GM21619 (cell line): Measurements from ENCODE around the gene ZC3H12C.
A peak's percentile ranks its signal among the peaks of the same experiment; 100 is the strongest.

ENCODE experiments used
- ATAC-seq: cut with Tn5 transposase; IDR thresholded peaks from one replicate; pipeline ENCODE4 v1.9.1; 2021; ENCODE audit not compliant: unreplicated experiment

Gene ZC3H12C

DNA sequence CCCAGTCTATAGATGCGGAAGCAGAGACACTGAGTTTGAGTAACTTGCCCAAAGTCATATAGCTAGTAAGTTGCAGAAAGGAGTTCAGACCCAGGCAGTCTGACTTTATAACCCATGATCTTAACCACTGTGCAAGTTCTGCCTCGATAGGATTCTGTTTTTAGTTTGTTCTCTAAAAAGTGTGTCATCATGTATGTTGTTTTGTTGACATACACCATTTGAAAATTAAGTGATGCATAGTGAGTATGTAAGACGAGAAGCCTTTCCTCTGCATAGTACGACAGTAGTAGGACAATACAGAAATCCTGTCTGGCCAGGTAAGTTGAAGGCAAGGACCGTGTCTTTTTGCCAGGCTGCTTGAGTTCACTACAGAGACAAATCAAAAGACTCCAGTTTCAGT, 3.3 kb downstream of the ZC3H12C start:
- no peak for ATAC-seq

DNA sequence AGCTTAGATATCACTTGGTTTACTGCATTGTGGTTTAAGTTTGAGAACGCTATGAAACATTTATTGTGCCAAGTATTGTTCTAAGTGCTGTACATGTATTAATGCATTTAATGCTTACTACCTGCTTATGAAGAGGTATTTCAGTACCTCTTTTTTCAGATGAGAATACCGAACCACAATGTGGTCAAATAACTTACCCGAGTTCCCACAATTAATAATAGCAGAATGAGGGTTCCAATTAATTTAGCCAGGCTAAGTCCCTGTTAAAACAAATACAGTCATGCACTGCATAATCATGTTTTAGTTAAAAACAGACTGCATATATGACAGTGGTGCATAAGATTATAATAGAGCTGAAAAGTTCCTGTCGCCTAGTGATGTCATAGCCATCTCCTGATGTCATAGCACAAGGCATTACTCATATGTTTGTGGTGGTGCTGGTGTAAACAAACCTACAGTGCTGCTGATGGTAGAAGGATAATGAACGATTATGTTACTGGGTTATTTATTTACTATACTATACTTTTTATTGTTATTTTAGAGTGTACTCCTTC, 4.3 kb downstream of the ZC3H12C start:
- no peak for ATAC-seq

DNA sequence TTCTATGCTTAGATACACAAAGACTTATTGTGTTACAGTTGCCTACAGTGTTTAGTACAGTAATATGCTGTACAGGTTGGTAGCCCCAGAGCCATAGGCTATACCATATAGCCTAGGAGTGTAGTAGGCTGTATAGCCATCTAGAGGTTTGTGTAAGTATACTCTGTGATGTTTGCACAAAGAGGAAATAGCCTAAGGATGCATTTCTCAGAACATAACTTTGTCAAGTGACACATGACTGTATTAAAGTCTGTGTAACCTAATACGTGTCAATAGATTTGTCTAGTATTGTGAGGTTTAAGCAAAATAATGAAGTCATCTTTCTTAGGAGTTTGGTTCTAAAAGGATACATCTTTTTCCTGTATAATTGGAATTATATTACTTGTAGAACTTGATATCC, 5.5 kb downstream of the ZC3H12C start:
- ATAC-seq = peak; percentile 62

DNA sequence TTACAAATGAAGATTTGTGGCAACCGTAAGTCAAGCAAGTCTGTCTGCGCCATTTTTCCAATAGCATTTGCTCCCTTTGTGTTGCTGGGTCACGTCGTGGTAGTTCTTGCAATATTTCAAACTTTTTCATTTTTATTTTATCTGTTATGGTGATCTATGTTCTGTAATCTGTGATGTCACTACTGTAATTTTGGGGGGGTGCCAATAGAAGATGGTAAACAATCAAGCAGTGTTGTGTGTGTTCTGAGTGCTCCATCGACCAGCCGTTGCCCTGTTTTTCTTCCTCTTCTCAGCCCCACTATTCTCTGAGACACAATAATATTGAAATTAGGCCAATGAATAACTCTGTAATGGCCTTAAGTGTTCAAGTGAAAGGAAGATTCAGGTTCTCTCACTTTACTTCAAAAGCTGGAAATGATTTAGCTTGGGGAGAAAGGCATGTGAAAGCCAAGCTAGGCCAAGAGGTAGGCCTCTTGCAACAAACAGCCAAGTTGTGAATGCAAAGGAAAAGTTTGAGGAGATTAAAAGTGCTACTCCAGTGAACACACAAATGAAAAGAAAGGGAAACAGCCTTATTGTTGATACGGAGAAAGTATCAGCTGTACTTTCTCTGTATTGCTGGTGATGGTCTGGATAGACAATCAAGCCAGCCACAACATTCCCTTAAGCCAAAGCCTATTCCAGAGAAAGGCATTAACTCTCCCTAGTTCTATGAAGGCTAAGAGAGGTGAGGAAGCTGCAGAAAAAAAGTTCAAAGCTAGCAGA, 7.5 kb downstream of the ZC3H12C start:
- no peak for ATAC-seq

DNA sequence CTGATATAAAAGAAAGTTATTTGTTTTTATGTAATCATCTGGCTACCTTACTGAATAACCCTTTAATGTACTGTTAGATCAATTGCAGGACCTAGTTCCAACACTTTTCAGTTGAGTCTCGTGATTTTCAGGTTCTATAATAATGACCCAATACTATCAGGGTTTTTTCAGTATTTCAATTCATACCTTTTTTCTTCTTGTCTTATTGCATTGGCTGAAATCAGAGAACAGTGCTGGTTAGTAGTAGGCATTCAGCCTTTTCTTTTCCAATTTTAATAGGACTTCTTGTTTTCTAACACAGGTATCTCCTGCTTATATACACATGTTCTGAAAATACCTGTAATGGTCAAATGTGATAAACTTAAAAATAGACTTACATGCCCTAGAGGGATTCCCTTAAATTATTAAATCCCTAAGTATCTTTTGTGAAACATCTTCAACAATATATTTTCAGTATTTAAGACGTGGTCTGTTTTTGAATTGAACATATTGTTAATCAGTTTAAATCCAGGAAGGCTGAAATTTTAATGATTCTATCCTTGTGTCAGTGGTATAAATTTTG, 13.6 kb downstream of the ZC3H12C start:
- no peak for ATAC-seq

DNA sequence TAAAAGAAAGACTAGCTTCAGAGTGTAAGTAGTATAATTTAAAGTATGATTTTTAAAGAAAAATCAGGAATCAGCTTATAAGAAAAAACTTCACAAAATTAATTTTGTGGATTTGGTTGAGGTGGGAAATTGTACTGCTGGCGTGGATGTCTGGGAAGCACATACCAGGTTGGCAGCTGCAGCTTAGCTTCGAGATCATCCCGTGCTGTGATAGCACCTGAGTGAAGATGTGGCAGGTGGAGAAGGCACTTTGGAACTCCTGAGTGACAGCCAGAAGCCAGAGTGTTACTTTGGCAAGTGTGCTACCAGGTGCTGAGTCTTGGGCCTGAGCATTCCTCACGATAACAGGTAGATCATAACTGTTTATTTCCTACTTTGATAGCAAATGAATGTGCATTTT, 17.7 kb downstream of the ZC3H12C start:
- ATAC-seq = no peak

DNA sequence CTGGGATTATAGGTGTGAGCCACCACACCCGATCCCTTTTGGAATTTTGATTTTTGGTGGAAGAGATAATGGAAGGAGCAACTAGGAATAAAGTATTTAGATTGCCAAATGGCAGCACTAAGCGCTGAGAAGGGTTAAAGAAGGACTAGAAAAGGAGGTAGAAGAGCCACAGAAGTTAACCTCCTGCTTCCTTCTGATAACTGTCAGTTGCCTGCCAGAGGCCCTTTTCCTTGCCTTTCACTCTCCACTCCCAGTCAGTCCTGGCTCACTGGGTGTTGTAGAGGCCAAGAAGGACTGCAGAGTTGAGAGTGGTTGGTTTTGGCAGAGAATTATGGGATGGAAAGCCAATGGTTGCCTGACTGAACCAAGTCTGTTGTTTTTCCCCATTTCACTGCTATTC, 19.3 kb downstream of the ZC3H12C start:
- no peak for ATAC-seq

DNA sequence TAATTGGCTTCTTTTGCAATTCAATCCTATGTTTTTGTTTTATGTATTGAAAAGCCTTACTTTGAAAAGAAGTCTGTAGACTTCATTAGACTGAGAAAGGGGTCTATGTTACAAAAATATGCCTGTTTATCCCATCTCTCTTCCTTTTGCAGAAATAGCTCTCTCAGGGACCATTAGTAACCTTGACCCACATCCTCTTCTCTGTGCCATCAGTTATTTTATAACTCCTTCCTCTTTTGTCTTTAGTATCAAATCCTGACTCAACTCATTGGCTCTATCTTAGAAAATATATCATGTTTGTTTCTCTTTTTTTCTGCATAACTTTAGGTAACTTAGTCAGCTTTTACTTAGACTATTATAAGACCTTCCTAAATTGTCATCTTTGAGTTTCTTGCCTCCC, 20.3 kb downstream of the ZC3H12C start:
- ATAC-seq = no peak

DNA sequence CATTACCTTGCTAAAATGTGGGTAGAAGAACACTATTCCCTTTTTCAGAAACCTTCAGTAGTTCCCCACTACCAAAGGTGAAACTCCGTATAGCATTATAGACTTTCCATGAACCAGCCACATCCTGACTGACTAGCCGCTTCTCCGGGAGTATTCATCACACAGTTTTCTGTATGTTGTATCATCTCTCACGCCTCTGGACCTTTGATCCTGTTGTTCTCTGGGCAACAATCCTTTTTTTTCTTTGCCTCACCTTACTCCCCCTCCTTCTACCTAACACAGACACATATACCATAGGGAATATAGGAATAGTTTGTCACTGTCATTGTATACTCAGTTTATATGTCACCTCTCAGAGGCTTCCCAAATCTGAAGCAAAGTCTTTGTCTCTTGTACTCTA, 20.8 kb downstream of the ZC3H12C start:
- no peak for ATAC-seq

DNA sequence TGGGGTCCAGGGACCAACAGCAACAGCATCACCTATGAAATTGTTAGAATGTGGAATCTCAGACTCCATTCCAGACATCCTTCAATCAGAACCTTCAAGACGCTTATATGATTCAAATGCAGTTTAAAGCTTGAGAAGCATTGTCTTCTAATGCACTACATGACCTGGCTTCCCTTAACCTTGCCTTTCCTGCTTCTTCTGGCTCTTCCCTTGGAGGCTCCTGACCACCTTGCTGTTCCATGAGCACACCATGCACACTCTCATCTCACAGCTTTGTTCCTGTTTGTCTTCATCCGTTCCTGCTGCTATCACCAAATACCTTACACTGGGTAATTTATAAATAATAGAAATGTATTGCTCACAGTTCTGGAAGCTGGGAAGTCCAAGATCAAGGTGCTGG, 26.1 kb downstream of the ZC3H12C start:
- no peak for ATAC-seq

DNA sequence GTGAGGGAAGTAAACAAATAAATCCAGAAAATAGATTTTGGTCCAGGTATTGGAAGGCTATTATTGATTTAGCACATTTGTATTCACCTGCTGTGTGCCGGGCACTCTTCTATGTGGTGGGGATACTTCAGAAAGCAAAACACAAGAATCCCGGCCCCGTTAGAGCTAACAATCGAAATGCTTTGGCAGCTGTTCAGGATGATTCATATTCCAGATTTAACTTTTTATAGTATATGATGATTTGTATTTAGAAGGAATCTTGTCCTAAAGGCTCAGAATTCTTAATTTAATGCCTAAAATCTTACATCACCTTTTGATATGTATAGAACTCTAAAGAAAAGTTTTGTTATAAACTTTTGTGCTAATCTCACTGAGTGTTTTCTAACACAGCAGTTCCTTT, 28.0 kb downstream of the ZC3H12C start:
- no peak for ATAC-seq

DNA sequence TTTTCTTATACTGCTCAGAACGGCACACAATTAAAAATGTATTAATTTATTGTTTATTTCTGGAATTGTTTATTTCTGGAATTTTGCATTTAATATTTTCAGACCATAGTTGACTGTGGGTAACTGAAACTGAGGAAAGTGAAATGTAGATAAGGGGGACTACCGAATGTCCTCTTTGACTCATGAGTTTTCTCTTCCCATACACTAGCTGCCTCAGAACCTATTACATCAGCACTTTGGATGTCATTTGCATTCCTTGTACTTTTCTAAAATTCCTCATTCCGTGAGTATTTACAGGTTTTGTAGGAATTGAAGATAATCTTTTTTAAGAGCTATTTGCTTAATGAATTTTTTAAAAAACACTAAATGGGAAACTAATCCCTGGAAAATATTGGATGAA, 29.8 kb downstream of the ZC3H12C start:
- peak; percentile 54 for ATAC-seq

DNA sequence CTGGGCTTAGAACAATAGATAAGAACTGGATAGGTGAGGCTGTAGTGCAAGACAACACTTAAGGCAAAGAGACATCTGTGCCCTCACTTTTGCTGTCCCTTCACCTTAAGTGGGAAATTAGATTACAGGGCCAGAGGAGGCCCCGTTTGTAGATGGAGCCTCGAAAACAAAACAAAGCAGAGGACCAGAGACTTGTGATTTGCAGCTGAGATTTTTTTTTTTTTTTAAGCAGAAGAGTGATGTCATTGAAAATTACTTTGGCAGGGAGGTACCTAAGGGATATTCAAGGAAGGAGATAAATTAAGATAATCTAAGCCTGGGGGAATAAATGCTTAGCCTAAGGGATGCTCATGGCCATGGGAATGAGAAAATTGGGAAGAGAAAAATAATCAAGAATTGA, 31.4 kb downstream of the ZC3H12C start:
- ATAC-seq = no peak

DNA sequence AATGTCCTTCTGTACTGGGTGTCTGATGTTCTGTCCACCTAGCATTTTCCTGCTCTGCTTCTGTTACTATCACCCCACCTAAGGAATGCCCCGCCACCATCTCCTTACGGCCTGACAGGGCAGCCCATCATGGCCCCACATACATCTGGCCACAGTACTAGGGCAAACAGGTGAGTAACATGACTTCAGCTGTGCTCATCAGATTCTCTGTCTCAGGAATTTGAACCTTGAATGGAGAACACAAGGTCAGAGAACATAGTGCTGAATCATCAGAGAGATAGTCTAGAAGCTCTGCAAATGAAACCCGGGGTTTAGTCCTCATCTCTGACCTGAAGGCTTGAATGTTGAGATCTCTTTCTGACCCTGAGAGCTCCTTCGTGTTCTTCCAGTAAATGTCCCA, 32.4 kb downstream of the ZC3H12C start:
- ATAC-seq = no peak

DNA sequence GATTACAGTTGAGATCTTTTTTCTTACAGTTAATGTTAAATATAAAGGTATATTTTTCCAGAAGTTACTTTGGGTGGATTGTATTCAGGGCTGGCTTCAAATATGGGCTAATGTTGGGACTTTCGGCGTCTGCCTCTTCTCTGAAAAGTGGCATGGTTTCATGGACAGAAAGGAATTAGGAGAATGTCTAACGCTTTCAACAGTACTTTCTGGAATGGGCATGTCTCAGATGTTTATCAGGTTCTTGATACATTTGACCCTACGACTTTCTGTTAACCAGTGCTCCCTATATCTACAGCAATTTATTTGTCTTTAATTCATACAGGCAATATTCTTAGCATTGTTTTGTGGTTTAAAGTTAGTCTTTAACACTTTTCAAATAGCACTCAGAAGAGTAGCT, 33.7 kb downstream of the ZC3H12C start:
- ATAC-seq = no peak

DNA sequence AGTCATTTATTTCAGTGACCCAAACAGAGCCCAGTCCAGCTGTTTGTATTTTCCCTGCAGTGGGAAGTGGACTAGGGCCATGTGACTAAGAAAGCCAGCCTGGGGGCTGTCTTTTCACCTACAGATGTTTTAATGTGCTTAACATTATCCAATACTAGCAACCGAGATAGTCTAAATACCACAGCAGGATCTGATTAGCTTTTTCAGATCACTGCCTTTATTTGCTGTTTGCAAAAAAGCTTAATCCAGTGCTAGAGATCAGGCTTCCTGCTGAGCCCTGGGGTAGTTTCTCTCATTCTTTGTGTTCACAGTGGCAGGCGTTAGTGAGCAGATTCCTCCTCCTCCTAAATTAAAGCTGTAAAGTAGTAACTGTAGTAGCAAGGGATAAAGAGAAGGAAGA, 35.0 kb downstream of the ZC3H12C start:
- ATAC-seq = no peak

DNA sequence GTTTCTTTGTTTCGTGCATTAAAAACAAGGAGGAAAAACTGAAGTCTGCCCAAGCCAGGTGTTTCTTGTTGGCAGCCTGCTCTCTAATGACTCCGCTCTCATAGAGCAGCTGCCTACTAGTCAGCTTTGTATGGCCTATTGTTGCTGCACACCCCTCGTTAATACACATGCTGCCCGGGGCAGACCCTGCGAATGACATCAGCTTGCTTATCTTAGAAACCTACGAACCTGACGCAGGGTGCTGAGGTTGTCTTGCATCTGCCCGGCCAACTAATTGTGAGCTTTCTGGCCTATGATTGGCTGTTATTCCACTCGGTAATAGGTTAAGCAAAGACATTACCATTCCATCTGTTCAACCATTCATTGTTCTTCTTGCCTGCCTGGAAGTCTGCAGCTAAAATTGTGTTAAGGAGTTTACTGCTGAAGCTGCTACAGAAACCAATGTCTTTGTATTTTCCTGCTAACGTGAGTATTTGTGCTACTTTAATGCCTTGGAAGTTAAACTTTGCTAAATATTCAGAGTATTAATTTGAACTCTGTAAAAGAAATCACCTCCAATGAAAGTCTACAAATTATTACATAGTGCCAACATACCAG, 37.5 kb downstream of the ZC3H12C start:
- ATAC-seq = no peak

DNA sequence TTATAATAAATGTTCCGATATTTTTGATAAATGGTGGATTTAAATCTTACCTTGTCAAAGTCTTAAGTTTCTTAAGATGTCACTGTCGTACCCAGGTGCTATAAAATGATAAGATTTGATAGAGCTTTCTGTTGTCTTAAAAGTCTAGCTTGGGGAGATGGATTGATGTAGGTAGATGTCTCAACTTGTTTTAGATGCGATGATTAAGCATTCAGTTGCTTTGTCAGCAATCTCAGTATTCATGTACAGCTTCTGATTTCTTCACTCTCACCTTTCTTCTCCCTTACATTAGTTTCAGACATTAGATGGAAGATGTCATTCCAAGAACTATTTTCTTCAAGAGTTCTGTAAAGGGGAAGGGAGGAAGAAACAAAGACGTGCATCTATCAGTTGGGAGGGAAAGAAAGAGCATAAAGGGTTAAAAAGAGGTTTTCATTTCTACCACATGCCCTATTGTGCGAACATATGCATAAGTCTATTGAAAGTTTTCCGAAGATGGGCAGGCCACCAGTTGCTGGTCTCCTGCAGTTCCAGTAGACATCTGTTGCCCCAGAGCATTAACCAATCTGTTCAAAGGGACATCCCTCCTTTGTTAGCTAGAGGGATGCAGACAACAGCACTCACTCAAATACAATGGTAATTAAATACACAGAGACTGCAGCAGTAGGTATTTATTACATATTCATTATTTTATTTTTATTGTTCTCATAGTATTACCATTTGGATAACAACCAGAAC, 38.4 kb downstream of the ZC3H12C start:
- ATAC-seq = no peak

DNA sequence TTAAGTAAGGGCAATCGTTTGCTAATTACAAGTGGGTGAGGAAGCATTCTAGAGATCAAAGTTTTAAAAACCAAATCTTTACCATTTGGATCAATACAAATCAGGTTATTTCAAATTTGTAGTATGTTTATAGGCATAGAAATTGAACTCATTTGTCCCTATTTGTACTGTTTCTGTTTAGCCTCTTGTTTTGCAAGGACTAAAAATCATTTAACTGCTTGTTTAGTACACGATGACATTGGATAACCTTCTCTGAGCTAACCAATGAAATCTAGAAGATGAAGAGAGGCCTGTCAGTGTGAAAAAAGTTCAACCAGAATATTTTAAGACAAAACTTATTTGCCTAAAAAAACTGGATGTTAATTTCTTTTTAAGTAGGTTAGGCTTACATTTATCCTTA, 40.0 kb downstream of the ZC3H12C start:
- ATAC-seq = no peak

DNA sequence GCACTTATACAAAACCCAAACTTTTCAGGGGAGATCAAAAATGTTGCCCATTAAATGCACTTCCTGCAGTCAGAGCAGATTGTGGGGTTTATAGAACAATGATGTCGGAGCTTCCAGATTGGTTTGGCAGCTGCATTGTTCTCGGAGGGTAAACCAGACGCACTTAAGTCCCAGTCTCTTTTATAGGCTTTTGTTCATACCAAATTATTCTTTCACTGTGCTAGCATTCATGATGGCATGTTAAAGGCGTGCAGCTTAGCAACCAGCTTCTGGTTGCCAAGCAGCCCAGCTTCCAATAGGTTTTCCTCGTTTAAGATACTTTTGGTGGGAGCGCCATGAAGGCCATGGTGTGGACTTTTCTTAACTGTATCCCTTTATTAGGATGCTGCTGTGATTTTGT, 40.9 kb downstream of the ZC3H12C start:
- ATAC-seq = no peak

DNA sequence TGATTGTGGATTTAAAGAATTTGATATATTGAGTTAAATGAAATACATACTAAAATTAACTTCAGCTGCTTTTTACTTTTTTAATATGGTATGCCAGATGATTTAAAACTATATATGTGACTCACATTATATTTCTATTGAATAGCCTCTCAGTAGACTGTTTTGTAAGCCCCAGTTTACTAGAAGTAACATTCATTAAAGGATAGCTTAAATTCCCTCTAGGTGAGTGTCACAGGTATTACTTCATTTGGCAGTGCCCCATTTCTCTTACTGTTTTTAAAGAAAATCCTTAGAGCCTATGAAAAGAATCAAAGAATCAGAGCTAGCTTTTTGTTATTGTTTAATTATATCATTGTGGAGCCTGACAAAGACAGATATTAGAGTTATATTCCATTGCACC, 48.6 kb downstream of the ZC3H12C start:
- ATAC-seq = no peak
